NCI-H2196 treated with DMSO at 0.1 percent for 48 hours (cell line): ENCODE results near the gene RDH13.
"Not testable (repeated sequence)": the region's sequence is repeated elsewhere in the genome, so short reads cannot be mapped to it uniquely, and the experiment has no call there.

Experiments used
- DNase-seq: peaks from one replicate; lab custom pipeline; 2025; ENCODE audit not compliant: unreplicated experiment; lab: John Stamatoyannopoulos, UW

Gene RDH13

DNA sequence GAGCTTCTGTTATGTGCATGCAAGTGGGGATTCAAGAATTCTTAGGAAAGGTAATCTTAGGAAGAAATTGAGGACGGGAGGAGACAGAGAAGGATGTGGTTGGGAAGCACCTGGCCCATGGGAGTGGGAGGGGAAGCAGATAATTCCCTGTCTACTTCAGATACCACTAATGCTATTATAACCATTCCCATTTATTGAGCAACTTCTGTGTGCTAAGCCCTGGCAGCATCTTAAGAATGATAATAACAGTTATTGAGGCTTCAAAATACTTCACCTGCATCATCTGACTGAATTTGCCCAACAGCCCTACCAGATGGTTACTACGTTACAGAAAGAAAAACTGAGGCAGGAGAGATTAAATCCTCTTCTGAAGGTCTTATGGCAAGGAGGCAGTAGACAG lies 14.2 kb upstream of the RDH13 start:
- no peak for DNase-seq

DNA sequence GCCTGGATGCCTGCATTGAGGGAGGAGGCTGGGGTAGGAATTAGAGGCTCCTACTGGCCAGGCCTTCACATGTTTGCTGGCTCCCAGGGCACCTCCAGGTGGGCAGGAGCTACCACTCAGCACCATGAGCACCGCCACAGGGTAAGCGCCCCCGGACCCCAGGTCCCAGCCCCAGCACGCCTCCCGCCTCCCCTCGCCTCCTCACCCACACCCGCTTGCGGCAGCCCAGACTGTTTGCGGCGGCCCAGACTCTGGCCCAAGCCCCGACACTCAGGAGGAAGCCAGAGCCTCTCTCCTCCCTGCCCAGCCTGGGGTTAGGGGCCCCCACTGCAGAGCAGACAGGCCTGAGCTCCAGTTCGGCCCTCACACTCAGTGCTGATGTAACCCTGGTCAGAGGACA lies 13.4 kb upstream of the RDH13 start:
- DNase-seq: no peak

DNA sequence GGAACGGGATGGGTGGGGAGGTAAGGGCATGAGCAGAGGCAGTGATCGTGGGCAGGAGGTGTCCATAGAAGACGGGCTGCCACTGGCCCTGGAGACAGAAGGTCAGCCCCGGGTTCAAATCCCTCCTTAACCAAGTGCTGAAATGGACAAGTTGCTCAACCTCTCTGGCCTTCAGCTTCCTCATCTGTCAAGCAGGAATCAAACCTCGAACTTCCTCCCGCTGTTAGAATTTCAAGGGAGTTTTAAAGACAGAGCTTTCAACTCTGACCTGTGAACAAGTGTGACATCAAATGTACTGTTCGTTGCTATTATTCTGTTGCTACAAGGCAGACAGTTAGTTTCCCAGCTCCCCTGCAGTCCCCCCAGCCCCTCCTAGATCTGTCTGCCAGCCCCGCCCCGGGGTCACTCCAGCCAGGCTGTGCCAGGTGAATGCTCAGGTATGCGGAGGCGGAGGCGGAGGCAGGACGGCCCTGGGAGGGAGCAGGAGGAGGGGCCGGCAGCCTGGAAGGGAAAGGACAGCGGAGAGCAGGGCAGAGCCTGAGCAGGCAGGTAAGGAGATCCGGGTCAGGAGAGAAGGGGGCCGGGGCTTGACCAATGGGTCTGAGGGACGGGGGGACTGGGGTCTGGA lies 12.5 kb upstream of the RDH13 start, which contains the start of gene EPS8L1:
Gene EPS8L1 (plus strand): TSS at position 499 of the 628 bp plus-strand sequence. CDS start 576 bp downstream, outside the sequence.
- DNase-seq: no peak

DNA sequence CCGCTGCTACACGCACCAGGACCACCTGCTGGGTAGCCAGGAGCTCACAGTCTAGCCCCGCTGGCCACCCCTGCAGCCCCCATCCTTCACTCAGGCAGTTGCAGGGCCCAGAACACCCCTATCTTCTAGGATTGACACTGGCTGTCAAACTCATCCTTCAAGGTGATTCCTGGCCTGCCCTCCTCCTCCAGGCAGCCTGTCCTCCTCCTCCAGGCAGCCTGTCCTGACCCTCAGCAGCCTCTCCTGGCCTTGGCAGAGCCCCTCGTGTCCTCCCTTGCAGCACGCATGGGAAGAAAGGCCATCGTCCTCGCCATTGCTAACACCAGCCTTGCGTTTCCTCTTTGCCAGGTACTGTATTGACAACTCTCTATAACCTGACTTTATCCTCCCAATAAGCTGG lies 9.0 kb upstream of the RDH13 start:
- DNase-seq: no peak

DNA sequence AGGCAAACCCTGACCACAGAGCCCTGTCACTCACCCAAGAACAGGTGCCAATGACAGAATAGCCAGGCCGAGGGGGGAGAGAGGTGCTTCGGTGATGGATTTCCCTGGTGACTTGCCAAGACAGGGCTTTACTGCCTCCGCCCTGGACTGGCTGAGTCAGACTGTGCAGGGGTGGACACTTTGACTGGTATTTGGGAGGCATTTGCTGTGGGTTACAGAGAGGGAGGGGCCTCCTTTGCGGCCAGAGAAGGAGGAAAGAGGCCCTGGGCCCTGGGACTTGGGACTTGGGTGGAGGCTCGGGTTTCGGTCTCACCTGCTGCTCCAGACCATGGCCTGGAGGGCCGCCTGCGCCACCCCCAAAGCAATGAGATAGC lies 8.2 kb upstream of the RDH13 start:
- peak; percentile 70 for DNase-seq

DNA sequence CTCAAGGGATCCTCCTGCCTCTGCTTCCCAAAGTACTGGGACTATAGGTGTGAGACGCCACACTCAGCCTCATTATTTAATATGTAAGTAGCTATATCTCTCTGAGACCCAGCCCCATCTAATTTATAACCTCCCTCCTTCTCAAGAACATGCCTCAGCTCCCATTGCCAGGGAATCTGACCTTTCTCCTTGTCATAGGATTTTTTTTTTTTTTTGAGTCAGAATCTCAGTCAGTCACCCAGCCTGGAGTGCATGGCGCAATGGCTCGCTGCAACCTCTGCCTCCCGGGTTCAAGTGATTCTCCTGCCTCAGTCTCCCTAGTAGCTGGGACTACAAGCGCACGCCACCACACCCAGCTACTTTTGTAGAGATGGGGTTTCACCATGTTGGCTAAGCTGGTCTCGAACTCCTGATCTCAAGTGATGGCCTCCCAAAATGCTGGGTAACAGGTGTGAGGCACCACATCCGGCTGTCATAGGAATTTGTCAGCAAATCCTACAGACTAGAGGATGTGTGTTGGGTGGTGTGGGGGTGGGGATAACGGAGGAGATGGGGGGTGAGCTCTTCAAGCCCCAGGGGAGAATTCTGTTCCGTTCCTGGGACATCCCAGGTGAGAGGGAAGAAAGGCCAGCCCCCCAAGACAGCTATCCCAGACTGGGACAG lies 7.6 kb upstream of the RDH13 start:
- no peak for DNase-seq

DNA sequence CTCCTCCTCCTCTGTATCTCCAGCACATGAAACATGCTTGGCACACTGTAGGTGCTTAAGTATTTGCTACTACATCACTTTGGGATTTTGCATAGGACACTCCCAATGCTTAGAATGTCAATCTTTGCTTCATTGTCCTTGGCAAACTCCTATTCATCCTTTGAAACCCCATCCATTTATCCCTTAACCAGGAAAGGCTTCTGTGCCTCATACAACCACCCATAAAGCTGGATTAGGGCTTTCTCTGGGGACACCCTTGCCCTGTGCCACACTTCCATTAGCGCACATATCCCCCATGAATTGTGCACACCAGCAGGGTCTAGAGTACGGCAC lies 6.9 kb upstream of the RDH13 start:
- no peak for DNase-seq

DNA sequence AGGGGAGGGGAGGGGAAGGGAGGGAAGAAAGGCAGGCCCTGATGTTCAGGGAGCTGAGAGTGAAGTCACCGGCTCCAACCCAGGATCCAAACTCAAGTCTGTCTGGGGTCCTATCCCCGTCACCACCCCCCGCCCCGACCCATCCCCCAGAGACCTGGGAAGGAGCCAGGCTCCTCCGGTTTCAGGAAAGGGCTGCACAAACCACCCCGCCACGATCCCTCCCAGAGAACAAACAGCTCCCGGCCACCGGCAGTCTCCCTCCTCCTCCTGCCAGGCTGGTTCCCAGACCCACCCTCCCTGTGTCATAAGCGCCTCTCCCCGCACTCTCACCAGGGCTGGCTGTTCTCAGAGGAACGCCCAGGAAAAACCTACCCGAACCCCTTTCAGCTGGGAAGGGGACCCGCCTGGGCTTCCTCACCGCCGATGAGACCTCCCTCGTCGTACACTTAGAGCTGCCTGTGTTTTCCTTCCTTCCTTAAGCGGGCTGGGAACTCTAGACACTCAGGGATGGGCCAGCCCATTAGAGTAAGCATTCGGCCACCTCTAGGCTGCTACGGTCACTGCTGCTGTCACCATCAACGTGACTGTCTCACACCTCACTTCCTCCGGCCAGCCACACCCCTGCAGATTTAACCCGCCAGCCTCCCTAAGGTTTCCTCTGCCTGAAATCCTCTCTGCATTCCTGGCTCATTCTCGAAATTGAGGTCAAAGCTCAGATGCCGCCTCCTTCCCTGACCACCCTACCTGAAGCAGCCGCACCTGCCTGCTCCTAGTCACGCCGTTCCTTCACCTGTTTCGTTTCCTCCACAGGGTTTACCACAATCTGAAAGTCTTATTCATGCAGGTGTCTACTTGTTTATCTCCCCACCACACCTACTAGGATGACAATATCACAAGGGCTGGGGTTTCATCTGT lies 6.3 kb upstream of the RDH13 start:
- peak; percentile 42 for DNase-seq

DNA sequence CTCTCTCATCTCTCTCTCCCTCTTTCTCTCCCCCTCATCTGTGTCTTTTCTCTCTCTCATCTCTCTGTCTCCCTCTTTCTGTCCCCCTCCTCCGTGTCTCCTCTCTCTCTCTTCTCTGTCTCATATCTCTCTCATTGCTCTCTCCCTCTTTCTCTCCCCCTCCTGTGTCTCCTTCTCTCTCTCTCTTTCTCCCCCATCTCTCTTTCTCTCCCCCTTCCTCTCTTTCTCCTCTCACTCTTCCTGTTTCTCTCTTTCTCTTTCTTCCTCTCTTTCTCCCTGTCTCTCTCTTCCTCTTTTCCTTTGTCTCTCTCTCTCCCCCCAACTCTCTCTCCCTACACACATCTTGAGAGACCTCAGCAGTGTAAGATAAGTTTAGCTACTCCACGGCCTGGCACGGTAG lies 4.9 kb upstream of the RDH13 start:
- DNase-seq: no peak

DNA sequence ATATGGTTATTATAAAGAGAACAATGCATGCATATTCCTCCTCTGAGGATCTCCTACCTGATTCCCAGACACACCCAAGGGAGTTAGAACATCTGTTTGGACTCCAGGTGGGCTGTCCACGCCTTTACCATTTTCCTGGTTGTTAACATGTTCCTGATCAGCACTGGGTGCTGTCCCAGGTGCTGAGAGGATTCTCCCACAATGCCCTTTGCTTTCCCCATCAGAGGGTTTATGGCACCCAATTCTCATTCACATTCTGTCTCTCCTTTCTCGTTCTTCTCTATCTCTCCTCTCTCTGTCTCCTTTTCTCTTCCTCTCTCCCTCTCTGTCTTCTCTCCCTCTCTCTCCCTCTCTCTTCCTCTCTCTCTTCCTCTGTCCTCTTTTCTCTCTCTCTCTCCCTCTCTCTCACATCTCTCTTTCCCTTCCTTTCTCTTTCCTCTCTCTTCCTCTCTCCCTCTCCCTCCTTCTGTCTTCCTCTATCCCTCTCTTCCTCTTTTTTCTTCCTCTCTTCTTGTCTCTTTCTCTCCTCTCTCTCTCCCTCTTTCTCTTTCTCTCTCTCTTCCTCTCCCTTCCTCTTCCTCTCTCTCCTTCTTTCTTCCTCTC lies 3.3 kb upstream of the RDH13 start:
- no peak for DNase-seq

DNA sequence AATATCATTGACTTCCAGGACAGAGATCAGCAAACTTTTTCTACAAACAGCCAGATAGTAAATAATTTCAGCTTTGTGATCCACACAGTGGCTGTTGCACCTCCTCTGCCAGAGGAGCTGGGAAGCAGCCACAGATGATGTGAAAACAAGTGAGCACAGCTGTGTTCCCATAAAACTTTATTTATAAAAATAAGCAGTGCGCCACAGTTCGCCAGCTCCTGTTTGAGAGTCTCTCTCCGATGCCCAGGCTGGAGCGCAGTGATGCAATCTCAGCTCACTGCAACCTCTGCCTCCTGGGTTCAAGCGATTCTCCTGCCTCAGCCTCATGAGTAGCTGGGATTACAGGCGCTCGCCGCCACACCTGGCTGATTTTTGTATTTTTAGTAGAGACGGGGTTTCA lies 2.6 kb upstream of the RDH13 start:
- not testable (repeated sequence) for DNase-seq

DNA sequence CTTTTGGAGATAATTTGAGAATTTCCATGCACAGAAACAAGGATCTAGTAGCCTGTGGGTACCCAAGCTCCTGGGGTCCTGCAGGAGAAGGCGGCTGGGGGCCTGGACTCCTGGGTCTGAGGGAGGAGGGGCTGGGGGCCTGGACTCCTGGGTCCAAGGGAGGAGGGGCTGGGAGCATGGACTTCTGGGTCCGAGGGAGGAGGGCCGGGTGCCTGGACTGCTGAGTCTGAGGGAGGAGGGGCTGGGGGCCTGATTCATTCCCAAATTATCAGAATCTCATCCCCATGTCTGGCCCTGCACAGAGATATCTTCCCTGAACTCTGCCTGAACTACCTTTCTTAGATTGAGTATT lies 520 bp upstream of the RDH13 start:
- no peak for DNase-seq

DNA sequence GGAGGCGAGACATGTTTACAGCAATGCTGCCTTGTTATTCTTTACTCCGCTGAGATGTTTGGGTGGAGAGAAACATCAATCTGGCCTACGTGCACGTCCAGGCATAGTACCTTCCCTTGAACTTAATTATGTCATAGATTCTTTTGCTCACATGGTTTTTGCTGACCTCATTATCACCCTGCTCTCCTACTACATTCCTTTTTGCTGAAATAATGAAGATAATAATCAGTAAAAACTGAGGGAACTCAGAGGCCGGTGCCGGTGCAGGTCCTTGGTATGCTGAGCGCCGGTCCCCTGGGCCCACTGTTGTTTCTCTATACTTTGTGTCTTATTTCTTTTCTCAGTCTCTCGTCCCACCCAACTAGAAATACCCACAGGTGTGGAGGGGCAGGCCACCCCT lies 2.7 kb downstream of the RDH13 start:
- DNase-seq: not testable (repeated sequence)

DNA sequence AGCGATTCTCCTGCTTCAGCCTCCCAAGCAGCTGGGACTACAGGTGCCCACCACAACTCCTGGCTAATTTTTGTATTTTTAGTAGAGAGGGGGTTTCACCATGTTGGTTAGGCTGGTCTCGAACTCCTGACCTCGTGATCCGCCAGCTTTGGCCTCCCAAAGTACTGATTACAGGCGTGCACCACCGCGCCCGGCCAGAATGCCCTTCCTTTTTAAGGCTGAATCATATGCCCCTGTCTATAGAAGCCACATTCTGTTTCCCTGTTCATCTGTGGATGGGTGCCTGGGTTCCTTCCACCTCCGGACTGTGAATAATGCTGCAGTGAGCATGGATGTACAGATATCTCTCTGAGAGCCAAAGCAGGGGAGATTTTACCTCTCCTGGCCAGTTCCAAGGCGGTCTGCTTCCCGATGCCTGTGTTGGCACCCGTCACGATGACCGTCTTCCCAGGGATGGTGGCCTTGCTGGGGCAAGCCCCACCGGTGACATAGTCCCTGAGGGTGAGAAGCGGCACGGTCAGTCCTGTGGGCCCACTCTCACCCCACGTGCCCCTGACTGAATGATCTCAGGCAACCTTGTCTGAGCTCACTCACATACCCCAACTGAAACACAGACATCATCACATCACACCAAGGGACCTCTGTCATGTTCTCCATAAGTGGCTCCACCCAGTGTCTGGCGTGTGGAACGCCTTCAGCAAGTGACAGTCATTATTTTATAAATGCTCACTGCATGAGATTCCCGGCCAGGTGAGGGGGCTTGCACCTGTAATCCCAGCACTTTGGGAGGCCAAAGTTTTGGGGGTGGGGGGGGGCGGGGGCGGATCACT lies 4.0 kb downstream of the RDH13 start:
- no peak for DNase-seq

DNA sequence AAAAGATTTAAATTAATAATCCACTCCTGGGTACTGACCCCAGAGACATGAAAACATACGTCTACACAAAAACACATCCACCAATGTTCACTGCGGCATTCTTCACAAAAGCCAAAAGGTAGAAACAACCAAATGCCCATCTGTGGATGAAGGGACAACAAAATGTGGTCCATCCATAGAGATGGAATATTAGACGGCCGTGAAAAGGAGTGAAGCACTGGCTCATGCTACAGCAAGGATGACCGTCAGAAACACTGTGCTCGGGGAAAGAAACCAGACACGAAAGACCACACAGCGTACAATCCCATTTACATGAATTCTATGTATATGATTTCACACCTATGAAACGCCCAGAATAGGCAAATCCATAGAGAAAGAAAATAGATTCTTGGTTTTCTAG lies 6.1 kb downstream of the RDH13 start:
- no peak for DNase-seq

DNA sequence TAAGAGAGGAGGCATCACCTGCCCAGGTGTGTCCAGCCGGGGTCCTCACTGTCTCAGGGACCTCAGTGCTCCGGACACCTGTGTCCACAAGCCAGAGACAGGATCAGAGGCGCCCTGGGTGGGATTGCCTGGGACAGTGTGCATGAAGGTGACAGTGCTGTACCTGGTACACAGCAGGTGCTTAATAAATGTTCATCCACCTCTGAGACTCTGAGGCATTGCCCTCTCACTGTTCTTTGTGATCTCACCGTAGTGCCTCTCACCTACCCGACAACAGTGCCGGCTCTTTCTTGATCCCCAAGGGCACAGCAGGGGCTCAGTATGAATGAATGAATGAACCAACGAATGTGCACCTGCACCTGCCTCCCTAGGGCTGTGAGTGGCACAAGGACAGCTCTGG lies 9.2 kb downstream of the RDH13 start:
- DNase-seq: no peak

DNA sequence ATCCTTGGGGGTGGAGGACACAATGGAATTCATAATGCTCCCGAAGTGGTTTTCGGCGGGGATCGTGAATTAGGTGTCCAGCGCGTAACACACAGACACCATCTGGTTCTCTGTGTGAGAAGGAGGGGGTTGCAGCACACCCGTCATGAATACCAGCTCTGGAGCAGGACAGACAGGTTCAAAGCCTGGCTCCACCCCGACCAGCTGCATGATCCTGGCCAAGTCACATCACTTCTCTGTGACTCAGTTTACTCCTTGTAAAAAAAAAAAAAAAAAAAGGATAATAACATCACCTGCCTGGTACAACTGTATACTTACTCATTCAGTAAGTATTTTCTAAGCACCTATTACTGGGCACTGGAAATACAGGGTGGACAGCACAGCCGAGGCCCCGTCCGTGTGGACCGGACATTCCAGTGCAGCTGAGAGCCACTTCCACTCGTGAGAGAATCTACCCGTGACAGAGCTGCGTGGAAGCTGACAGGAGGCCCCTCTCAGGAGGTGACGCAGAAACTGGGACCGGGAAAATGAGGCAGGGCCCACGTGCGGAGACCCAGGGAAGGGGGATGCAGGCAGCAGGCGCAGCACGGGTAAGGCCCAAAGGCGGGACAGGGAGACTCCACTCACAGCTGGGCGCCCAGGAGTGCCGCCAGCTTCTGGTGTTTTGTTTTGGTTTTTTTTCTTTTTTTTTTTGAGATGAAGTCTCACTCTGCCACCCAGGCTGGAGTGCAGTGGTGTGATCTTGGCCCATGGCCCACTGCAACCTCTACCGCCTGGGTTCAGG lies 12.0 kb downstream of the RDH13 start:
- no peak for DNase-seq

DNA sequence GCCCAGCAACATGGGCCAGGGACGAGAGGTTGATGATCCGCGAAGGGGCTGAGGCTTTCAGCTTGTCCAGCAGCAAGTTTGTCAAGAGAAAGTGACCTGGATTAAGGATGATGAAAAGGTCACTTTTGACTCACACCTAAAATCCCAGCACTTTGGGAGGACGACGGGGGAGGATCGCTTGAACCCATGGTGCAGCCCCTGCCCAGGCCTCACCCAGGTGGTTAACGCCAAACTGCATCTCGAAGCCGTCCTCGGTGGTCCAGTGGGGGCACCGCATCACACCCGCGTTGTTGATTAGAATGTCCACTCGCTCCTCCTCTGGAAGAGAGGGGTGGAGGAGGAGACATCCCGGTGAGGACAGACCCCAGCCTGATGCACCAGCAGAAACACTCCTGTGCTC lies 14.5 kb downstream of the RDH13 start:
- DNase-seq: no peak

DNA sequence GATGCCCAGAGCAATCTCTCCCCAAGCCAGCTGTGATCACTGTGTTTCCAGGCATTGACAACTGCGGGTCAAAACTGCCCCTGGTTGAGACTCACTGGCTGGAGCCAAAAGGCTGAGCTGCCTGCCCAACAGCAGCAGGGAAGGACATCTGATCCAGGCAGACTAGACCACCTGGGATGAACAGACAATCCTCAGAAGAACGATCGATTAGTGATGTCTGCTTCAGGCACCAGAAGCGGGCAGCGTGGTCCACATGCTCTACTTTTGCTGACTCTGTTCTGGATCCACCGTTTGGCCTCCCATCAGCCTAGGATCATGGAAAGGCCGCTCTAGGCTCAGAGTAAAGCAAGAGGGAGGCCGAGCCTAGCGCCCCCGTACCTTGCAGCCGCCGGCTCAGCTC lies 15.0 kb downstream of the RDH13 start:
- no peak for DNase-seq

DNA sequence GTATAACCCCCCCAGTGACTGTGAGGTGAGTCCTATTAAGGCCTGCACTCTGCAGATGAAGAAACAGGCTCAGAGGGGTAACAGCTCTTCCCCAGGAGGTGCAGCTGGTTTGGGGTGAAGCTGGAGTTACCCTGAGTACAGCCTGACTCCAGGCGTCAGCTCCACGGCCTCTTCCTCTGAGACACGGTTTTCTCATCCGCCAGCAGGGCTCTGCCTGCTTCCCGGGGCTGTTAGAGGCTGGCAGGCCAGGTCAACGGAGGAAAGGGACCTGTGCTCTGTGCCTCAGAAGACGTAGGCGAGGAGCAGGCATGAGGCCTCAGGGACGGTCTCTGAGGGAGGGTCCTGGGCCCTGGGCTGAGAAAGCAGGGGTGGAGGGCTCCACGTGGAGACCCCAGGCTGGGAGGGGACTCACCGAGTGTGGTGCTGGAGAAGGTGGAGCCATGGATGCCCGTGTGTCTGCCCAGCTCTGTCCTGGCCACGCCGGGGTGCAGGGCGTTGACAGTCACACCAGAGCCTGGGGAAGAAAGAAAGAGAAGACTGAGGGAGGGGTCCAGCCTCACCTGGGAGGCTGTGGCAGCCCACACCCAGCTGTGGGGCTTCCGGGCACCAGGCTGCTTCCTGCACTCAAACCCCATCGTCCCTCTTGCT lies 15.8 kb downstream of the RDH13 start:
- DNase-seq: no peak
